ENCODE measurements around the gene MYH7B.
A peak's percentile ranks its signal among the peaks of the same experiment; 100 is the strongest.

MYH7B gene

DNA sequence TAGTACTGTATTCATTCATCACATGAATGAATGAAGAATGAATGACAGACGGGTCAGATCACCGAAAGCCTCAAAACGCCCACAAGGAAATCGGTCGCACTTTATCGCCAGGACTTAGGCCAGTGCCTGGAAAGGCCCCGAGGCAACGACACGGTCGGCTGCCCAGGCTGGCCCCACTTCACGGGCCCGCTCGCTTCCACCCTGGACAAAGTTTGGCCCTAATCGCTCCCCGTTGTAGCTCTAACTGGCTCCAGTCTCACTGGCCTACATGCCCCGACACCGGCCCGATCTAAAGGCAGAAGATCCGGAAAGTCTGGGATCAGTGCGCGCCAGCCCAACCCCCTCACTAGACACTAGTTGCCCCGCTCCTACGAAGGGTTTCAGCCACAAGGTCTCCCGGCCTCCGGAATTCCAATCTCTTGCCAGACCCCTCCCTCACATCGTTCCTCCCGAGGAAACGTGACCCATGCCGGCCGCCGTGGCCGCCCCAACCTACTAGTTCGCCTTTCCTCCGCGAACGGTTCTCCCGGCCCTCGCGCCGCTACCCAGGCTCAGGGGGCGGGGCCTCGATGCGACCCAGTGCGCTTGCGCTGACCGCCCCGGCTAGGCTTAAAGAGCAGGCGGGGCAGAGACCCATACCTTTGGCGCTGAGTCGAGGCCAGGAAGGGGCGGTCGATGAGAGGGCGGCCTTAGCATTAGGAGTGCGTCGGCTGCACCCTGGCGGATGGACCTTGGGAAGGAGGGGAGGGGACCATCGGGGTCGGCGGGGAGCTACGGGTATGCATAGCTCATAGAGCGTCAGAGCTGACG, at the start of gene MYH7B, which contains the start of gene GSS:
TSS of gene MYH7B (plus strand) at position 638 of the 810 bp plus-strand sequence. CDS start 22,138 bp downstream, outside the sequence.
TSS of gene GSS (minus strand) at position 576 of the 810 bp plus-strand sequence. CDS start 3,954 bp downstream, outside the sequence.
- peak; percentile 100 for DNase-seq

DNA sequence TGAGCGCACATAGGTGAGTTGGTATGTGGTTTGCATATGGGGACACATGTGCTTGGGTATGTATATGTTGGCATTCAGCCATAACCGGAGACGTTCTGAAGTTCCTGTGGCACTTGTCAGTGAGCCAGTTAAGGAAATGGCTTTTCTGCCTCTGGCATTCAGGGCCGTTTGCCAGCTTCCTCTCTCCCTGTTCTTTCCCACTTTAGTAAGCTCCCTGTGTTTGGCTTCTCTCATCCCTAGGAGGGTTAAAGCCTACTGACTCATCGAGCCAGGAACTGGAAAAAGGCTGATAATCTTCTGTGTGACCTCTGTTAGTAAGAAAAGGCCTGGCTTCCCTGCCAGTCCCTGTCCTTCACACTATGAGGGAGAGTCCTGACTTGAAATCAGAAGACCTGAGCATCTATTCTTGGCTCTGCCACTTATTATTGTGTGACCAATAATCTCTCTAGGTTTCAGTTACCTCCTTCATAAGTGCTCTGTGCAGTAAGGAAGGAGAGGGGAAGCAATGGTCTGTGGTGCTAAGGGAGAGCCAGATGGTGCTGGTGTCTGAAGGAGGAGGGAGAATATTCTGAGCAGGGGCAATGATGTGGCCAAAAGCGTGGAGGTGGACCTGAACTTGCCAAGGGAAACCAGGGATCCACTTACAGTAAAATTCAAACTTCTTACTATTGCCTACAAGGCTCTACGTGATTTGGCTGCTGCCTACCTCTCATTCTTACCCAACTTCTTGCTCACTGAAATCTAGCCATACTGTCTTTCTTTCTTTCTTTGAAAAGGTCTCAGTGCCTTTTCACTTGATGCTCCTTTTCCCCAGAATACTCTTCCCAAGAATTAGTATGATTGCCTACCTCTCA, 47.8 kb upstream of the MYH7B start:
- no peak for DNase-seq

DNA sequence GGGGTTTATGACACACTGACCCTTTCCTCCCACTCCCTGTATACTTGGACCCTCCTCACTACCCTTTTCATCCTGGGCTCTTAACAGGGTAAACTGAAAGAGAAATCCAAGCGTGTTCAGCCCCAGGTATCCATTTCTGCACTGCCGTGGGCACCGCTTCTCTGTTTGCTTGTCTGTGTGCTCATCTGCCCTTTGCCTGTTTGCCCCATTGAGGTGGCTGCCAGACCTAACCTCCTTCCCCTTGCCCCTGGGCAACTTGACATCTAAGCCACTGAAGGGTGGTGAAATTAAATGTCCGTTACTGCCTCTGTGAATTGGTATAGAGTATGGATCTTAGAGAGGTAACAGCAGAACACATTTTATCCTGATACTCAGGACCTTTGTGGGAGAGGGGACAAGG, 40.5 kb upstream of the MYH7B start:
- no peak for DNase-seq

DNA sequence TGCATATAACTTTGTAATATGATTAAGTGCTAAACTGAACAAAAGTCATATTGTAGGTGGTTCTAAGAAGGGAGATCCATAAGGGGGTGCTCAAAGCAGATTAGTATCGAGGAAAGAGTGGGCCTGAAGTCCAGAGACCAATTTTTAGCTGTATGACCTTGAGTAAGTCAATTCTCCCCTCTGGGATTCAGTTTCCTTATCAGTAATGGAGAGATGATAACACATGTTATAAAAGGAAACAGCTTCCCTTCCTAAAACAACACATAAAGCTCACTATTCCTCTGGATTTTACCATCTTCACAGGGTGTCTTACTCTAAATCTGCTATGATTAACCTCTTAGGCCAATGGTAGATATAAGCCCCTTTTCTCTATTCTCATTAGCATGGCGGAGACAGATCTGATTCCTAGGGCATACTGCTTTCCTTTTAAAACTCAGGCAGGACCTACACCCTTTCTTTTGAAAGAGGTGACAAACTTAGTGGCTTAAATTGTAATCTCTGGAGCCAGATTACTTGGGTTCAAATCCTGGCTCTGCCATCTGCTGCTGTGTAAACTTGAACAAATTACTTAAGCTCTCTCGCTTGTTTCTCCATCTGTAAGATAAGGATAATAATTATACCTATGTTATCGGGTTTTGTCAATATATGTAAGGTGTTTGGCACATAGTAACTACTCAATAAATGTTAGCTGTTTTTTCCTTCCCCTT, 39.8 kb upstream of the MYH7B start:
- no peak for DNase-seq

DNA sequence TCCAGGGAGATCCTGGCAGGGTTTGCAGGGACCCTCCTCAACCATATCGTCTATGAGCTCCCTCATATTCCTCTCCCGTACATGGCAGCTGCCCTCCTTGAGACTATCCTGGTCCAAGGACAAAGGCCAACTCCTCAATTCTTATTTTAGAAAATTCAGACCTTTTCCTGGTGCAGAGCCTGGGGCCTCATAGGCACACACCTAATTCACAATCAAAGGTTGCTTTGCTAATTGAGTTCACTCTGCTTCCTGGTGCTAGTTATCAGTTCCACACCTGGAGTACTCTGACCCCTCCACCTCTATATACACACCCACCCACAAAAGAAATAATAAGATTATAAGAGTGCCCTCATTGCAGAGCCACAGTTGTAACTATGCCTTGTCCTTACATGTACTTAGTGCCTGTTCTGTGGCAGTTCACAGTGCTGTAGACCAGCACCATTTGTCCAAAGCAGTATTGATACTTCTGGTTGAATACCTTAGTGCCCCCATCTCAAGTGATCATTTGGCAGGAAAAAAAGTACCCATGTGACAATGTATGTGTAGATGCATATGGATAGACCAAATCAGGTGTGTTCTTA, 38.8 kb upstream of the MYH7B start:
- no peak for DNase-seq

DNA sequence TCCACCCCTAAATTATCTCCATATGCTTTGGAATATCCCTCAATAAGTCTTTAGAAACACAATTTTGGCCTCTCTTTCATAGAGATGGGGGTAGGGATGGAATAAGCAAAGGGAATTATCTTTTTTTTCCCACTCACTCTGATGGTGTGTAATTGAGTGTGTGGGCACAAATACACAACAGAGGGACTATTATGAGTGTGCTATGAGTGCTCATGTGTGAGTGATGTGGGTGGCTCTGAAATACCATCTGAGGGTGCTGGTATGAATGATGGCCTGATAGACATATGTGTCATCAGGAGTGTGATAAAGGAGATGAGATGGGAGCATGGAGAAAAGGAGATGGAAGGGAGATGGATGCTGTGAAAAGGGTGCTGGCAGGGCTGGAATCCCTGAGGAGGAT, 35.6 kb upstream of the MYH7B start:
- DNase-seq: no peak

DNA sequence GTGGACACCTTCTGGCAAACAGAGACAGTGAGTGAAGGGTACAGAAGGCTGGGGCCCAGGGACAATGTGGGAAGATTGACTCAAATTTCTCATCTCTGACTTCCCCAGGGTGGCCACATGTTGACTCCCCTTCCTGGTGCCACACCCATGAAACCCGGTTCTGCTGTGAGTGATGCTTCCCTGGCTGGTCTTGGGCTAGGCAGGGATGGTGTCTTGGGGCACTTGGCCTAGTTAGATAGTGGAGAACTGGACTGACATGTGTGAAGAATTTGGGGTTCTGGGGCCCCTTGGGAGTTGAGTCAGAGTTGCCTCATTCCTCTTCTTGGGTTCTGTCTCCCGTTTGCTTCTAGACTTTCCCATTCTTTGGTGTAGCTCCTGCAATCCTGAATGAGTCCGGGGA, 34.2 kb upstream of the MYH7B start:
- peak; percentile 35 to 41 for DNase-seq

DNA sequence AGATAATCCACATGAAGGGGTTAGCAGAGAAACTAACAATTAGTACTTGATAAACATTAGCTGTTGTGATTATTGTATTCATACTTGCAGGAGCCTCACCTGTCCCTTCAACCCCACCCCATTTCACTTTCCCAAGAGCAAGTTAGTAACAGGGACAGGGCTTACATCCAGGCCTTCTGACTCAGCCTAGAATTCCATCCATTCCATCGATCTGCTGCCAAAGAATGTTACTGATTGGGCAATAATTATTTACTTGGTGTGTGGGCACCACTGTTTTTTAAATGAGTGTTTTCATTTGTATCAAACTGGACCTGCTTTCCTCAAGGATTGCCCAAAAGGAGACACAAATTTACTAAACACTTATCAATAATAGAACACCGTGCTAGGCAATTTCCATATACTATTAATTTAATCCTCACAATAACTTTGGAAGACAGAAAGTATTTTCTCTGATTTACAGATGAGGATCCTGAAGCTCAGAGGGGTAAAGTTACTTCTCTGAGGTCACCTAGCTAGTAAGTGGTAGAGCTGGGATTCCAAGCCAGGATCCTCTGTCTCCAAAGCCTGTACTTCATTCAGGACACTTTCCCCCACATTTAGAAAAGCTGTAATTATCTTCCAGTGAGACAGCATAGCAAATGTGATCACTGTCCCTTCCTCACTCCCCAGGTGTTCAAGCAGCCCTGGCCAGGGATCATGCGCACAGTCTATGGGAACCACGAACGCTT, 32.9 kb upstream of the MYH7B start:
- DNase-seq: no peak

DNA sequence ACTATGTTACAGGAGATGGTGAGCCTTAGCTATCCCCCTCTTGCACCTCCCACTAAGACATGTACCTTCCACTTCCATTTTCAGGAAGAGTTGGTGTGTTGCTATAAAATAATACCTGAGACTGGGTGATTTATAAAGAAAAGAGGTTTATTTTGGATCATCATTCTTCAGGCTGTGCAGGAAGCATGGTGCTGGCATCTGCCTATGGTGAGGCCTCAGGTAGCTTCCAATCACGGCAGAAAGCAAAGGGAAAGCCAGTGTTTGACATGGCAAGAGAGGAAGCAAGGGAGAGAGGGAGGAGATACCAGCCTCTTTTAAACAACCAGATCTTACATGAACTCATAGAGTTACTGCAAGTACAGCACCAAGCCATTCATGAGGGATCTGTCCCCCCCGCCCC, 32.3 kb upstream of the MYH7B start:
- no peak for DNase-seq

DNA sequence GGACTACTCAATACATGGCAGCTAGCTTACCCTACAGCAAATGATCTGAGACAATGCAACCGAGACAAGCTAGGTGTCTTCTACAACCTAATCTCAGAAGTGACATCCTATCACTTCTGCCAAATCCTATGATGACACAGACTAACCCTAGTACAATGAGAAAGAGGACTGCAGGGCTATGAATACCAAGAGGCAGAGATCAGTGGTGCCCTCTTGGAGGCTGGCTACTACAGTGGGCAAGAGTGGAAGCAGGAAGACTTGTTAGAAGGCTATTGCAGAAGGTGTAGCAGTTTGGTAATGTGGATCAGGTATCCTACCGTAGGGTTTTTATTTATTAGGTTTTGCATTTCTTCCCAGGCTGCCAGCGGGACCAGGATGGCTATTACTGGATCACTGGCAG, 30.3 kb upstream of the MYH7B start:
- no peak for DNase-seq

DNA sequence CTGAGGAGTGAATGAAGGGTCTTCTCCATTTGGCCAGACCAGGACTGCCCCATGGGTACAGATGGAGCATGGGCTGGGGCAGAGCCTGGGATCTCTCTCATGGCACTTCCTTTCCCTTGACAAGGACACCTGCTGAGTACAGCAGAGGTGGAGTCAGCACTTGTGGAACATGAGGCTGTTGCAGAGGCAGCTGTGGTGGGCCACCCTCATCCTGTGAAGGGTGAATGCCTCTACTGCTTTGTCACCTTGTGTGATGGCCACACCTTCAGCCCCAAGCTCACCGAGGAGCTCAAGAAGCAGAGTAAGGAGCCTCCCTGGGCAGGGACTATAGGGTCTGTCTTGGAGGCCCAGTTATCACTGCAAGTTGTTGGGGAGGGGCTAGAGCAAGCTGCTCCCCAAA, 29.7 kb upstream of the MYH7B start:
- no peak for DNase-seq

DNA sequence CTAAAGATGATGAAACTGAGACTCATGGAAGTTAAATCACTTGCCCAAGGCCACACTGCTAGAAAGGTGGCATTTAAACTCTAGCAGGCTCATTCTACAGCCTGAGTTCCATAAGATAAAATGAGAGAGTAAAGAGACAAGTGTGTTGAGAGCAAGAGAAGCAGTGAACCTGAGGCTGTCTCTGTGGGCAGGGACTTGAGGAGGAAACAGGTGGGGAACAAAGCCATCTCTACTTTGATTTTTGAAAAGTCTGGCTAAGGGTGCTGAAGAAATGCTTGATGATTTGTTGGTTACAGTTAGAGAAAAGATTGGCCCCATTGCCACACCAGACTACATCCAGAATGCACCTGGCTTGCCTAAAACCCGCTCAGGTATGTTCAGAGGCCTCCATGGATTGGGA, 29.1 kb upstream of the MYH7B start:
- no peak for DNase-seq

DNA sequence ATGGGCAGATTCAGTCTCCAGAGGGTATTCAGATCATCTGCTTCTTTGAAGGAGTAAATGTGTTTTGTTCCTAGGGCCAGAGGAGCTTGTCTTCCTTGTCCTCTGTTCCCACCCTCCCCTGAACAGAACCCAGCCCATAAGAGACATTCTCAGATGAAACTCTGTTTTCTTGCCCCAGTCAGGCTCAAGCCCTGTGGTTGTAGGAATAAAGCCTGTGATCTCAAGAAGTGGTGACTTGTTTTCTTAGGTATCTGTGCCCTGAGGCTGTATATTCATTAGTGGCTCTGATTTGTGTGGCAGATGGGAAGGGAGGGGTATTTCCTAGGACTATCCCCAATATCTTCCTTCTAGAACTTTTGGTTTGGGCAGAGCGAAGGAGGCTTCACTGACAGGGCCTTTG, 27.9 kb upstream of the MYH7B start:
- no peak for DNase-seq

DNA sequence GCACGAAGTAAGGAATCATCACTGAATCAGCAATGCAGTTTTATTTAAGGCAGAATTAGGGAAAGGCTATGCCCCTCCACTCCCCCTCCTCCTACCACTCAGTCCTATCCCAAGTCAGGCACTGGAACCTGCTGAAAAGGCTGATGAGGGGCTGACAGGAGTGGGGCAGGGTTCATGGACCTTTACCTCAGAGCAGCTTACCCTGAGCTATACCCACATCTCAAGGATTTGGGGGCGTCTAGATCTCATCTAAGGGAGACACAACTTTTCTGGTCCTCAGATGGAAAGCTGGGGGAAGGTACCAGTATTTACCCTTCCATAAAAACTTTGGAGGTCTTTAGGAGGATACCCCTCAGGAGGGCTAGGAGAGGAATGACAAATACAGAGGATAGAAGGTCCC, 27.3 kb upstream of the MYH7B start:
- DNase-seq: no peak

DNA sequence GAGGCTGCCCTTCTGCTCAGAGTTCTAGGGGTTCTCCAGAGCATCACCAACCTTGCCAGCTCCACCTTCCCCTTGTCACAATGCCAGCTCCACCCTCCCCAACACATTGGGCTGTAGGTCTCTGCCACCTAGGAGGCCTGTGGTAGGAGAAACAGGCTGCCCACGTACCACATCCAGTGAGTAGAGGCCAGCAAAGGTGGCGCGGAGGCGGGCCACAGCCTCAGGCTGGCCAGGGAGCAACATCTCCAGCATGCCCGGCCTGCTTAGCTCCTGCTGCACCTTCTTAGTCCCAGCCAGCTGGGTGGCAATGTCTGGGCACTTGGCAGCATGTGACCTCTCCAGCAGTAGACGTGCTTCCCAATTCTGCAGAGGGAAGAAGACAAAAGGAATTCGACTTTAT, 23.9 kb upstream of the MYH7B start:
- no peak for DNase-seq

DNA sequence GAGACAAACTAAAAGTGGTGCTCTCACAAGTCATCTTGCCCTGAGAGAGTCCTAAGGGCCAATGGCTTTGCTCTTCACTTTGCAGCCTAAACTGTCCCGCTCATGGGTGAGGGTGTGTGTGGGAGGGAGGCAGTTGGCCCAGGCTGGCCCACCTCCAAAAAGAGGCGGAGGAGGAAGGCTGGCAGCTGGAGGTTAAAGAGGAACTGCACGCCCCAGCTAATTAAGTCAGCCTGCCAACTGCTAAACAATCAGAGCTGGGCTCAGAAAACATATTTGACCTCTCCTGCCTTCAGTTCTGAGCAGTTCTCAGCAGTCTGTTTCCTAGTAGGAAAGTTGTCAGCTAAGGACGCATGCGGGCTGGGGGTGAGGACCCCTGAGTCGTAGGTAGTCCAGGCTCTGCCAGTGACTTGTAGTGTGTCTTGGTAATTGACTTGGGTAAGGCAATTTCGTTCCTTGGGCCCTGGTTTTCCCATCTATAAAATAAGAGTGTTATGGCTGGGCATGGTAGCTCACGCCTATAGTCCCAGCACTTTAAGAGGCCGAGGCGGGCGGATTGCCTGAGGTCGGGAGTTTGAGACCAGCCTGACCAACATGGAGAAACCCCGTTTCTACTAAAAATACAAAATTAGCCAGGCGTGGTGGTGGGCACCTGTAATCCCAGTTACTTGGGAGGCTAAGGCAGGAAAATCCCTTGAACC, 17.1 kb upstream of the MYH7B start:
- DNase-seq: no peak

DNA sequence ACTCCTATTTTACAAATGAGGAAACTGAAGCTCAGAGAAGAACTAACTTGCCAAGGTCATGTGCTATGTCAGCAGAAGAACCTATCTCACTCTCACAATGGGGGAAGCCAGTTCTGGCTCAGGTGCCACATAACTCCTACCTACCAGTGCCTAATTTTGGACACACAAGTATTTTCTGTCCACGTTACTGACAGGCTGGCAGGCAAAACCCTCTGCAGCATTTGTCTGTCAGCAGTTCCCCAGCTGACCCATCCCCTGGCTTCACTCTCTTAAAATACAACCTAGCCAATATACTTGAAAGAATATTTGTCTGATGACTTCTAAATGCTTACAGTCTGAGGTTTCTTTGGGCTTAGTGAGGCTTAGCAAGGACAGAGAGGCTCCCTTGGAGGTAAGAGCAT, 15.6 kb upstream of the MYH7B start:
- no peak for DNase-seq

DNA sequence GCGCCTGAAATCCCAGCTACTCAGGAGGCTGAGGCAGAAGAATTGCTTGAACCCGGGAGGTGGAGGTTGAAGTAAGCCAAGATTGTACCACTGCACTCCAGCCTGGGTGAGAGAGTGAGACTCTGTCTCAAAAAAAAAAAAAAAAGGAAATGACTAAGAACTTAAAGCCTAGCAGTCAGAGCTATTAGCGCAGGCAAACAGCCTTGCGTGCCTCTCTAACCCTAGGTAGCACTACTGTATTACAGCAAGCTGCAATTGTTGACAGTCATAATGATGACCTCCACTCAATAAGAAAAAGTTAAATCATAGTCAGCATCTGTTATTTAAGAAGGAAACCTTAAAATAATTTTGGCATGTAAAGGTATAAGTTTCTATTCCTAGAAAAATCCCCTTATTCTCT, 14.4 kb upstream of the MYH7B start:
- DNase-seq: no peak

DNA sequence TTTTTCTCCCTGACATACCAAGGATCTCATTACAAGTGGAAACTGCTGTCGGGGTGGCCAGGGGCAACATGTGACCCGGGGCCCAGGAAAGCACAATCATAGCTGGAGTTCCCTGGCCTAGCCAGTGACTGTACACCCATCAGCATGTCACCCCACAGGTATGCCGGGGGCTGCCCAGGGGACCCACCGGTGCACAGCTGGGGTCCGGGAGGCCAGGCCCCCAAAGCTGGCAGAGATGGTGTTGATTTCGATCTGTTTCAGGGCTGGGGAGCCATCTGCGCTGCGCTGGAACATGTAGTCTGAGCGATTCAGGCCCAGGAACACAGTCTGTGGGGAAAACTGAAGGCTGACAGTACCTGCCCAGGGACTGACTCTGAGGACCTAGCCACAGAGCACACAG, 13.4 kb upstream of the MYH7B start:
- DNase-seq: no peak

DNA sequence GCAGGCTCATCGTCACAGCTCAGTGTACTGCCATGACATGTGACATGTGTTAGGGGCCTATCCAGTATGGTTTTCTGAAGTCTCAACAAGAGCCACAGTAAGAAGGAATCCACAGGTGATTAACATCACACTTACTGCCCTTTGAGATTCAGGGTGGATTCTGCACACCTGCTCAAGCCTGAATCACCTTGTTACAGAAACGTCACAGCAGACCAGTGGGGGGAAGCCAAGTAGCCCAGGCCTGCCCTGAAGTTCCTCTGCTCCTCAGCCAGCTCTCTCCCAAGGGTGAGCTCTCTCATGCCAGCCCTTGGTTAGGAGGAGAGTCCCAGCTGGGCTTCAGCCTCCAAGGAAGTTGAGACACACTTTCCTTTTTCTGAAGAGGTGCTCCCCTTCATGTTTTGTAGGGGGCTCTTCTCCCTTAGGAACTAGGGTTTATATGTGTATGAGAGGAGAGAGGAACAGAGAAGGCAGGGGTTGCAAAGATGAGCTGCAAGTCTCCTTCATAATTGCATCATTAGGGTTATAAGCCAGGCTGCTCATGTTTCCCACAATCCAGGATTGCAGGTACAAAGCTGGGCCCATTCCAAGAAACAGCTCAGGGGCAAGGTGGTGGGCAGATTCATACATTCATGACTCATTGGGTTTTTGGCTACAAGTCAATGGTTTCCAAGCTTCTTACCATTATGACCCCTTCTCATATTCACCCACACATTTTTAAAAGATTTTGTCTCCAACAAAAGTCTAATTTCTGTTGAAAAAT, 11.7 kb upstream of the MYH7B start:
- no peak for DNase-seq
